Measurements from ENCODE around the gene COX5B. TPM values are rescaled to one million over a fixed set of nuclear protein-coding genes. Genes with fewer than 3 reads are reported as not detected.

COX5B gene
- total RNA-seq (2022; extraction: Qiagen RNA extraction; ENCODE audit: low read depth): 250 to 305 TPM (median 295 TPM) in 5 replicates

GRCh38 chr2:97645695-97646629 is at the start of gene COX5B:
Gene COX5B (plus strand): TSS chr2:97646062. CDS start chr2:97646087, 25 bp downstream.

GRCh38 chr2:97663962-97664635 is 18.2 kb downstream of the COX5B start, which contains the start of gene ACTR1B:
Gene ACTR1B (minus strand): TSS chr2:97664044. CDS start chr2:97663890, 154 bp downstream.

DNA sequence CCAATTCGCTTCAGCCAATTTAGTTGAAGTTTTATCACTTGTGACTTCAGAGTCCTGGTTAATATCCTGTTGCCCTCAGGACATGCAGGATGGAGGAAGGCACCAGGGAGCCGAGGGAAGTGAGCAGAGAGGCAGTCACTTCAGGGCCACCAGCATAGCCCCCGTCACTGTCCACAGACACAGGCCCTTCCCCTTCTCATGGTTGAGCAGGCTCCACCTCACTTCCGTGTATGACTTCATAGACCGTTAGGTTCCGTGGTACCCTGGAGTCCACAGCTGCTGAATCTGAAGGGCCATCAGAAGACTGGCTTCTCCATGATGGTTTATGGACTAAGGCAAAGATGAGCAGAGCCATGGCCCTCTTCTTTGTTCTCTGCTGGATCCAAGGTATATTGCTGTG is 23.6 kb downstream of the COX5B start, which contains the start of gene C2orf92:
Gene C2orf92 (plus strand): TSS at position 266 of the 400 bp plus-strand sequence. CDS start 76 bp downstream, at position 342.

Other genes with a start within 250 kb of the COX5B start
- gene ANKRD36B, start 56.2 kb upstream of the COX5B start, total RNA-seq (2022; extraction: Qiagen RNA extraction; ENCODE audit: low read depth): 4.8 to 6.5 TPM (median 5.1 TPM) in 5 replicates
- 35.1 to 40.2 TPM (median 38.6 TPM) in 5 replicates for gene ACTR1B, start 18.0 kb downstream of the COX5B start, total RNA-seq (2022; extraction: Qiagen RNA extraction; ENCODE audit: low read depth)
- 0.51 to 0.88 TPM (median 0.68 TPM) in 5 replicates for gene C2orf92, start 23.7 kb downstream of the COX5B start, total RNA-seq (2022; extraction: Qiagen RNA extraction; ENCODE audit: low read depth)
- gene ZAP70, start 67.5 kb downstream of the COX5B start, total RNA-seq (2022; extraction: Qiagen RNA extraction; ENCODE audit: low read depth): 0.05 to 0.10 TPM in 2 of 5 replicates, not detected in the others